Cardiac septum (tissue), 1 donor: ENCODE data around the gene ASCL5. TPM values are rescaled to one million over a fixed set of nuclear protein-coding genes. Genes with fewer than 3 reads are reported as not detected.
"Not testable (repeated sequence)": the region's sequence is repeated elsewhere in the genome, so short reads cannot be mapped to it uniquely, and the experiment has no call there.

Source experiments
- DNase-seq: peaks from one replicate; pipeline ENCODE4 v3.0.0-alpha.2; 2020; ENCODE audit warnings: low spot score
- intact Hi-C: fragments of 100-400 bp; cut with DNase I; formaldehyde crosslinking; loops from one replicate; pipeline ENCODE4 v1.14.0; 2022
- long read RNA-seq: library from polyadenylated mRNA; unstranded; transcript quantifications from one replicate; pipeline ENCODE4 v2.0.0, GENCODE V29; 2021
- total RNA-seq: library from RNA; stranded (reverse); fragmentation: NEBNext Ultra II Directional; extraction: Animal tissue kit (Norgen Biotek cat#: 25700); gene quantifications from one replicate; pipeline ENCODE4 v1.2.1, GENCODE V29; 2021
- donor health status: DM: no; HTN: no; CAD: no.

Gene ASCL5, protein sequence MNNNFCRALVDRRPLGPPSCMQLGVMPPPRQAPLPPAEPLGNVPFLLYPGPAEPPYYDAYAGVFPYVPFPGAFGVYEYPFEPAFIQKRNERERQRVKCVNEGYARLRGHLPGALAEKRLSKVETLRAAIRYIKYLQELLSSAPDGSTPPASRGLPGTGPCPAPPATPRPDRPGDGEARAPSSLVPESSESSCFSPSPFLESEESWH
- total RNA-seq = not detected
- long read RNA-seq = 0 reads

DNA sequence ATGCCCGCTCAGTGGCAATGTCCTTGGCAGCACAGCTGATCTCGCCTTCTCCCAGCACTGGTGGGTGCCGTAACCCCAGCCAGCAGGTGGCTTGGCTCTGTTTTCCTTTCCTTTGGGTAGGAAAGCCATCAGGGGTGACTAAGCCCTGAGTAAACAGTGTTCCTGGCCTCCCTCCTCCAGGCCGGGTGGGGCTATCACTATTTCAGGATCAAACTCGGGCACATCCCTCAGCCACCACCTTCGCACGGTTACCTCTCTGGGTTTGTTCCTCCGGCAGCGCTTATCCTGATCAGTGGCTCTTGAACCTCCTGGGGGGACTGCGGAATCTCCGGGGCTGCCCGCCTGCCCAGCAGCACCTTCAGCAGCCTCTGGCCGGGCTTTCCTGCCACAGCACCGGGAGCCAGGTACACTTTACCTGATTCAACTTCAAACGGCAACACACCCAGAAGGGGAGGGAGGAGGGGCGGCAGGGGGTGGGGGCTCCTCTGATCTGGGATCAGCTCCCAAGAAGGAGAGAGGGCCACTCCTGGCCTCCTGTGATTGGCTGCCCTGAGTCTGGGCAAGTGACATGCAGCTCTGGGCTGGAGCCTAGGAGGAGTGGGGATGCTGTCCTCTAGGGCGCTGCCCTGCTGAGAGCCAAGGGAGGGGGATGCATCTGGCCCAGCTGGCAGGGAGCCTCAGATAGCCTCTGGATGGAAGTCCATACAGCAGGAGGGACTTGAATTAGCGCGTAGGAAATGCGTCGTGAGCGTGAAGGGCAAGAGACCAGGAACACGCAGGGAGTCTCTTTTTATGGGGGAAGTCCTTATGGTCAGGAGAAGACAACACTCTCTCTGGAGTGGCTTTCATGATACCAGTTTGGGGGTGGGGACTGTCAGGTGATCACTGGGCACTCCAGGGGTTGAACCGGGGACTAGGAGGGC, at the start of gene ASCL5:
ASCL5 (minus strand) TSS at position 353 of the 923 bp plus-strand sequence. CDS start 11,812 bp downstream, outside the sequence.
- DNase-seq = no peak
- intact Hi-C loops = no loop called here

- peak; percentile 7 for DNase-seq
- intact Hi-C loops = no loop called here
Measured at GRCh38 chr1:201175820-201176500, 49.0 kb upstream of the ASCL5 start.

GRCh38 chr1:201173736-201174135, 46.8 kb upstream of the ASCL5 start:
- intact Hi-C loops = loop anchor here (1.0 kb wide), 1 partner anchor 22 kb away; no protein-coding TSS in a partner anchor
- DNase-seq = no peak

- intact Hi-C loops = loop anchor here (1.0 kb wide), 1 partner anchor 22 kb away; no protein-coding TSS in a partner anchor
- peak; percentile 53 for DNase-seq
Measured at GRCh38 chr1:201172999-201173610, 46.1 kb upstream of the ASCL5 start.

GRCh38 chr1:201172326-201172725, 45.3 kb upstream of the ASCL5 start:
- peak; percentile 12 for DNase-seq
- intact Hi-C loops = no loop called here

DNA sequence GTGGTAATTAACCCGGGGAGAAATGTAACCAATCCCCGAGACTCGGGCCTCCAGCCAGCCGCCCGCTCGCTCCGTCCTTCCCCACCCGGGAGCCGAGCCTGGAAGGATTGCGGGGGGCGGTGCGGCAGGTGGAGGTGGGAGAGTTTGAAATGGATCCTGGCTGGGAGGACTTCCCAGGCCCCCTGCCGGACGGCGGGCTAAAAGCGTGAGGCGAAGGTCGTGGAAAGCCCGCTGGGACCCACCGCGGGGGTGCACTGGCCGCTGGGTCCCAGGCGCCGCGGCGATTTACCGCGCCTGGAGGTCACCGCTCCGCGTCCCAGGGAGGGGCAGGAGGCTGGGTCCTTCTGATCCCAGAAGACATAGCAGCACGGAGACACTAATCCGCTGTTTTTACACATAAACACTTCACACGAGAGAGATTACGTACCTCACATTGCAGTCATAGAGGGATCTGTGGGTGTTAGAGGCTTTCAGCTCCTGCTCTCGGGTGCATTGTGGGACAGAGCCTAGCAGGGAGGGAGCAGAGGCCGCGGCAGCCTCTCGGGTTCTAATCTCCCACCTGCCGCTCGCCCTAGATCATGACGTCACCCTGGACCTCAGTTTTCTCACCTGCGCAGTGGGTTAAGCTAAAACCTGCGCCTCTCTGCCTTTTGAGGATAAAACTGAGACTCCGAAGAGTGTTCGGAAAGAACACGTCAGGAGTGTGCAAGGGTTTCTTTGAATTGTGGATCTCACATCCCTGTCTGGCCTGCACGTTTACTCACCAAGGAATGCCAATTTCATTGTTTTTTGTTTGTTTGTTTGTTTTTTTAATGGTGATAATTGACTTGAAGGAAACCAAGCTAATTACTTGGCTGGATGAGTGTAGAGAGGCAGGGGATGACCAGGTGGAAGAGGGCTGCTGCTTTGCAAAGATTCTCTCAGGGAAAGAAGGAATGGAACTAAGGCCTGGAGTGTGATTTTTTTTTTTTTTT, 44.4 kb upstream of the ASCL5 start:
- intact Hi-C loops = no loop called here
- DNase-seq = peak; percentile 76

DNA sequence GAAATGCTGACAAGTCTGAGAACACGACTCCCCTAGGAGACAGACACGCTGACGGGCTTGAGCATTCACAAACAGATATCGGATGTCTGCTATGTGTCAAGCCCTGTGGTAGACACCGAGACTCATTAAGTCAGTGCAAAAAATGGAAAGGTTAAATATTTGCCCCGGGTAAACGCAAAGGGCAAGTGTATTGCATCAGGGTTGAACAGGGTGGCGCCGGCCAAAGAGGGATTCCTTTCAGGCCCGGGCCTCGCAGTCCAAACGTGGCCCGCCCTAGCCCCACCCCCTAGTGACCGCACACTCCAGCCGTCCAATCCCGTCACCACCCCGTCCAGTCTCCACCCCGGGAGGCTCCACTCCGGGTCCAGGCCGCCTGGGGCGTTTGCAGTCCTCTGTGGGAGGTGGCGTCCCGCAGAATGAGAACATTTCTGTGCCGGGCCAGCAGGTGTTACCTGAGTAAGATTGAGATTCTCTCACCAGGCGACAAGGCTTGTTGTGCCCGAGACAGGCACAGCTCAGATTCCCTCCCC, 43.6 kb upstream of the ASCL5 start:
- intact Hi-C loops = no loop called here
- DNase-seq = peak; percentile 98

- intact Hi-C loops = no loop called here
- DNase-seq = no peak
Measured at GRCh38 chr1:201169971-201170532, 43.1 kb upstream of the ASCL5 start.

GRCh38 chr1:201169203-201169602, 42.2 kb upstream of the ASCL5 start:
- intact Hi-C loops = no loop called here
- DNase-seq = peak; percentile 12

GRCh38 chr1:201167041-201167991, 40.3 kb upstream of the ASCL5 start:
- intact Hi-C loops = no loop called here
- DNase-seq = peak; percentile 68

GRCh38 chr1:201164645-201165044, 37.7 kb upstream of the ASCL5 start:
- intact Hi-C loops = no loop called here
- peak; percentile 12 for DNase-seq

DNA sequence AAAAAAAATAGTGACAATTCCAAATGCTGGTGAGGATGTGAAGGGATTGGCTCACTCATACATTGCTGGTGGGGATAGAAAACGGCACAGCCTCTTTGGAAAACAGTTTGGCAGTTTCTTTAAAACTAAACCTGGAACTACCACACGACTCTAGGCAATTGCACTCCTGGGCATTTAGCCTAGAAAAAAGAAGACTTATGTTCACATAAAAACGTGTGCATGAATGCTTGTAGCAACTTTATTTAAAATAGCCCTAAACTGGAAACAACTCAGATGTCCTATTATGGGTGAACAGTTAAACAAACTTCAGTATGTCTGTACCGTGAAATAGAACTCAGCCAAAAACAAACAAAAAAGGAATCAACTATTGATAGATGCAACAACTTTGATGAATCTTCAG, 36.7 kb upstream of the ASCL5 start:
- intact Hi-C loops = no loop called here

DNA sequence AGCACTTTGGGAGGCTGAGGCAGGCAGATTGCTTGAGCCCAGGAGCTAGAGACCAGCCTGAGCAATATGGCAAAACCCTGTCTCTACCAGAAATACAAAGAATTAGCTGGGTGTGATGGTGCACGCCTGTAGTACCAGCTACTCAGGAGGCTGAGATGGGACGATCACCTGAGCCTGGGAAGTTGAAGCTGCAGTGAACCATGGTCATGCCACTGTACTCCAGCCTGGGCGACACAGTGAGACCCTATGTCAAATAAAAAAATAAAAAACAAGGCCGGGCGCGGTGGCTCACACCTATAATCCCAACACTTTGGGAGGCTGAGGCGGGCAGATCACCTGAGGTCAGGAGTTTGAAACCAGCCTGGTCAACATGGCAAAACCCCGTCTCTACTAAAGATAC, 36.1 kb upstream of the ASCL5 start:
- intact Hi-C loops = not testable (repeated sequence)
- DNase-seq = peak; percentile 54

More for the DNA sequence above, 36.7 kb upstream of the ASCL5 start:
- DNase-seq = no peak

DNA sequence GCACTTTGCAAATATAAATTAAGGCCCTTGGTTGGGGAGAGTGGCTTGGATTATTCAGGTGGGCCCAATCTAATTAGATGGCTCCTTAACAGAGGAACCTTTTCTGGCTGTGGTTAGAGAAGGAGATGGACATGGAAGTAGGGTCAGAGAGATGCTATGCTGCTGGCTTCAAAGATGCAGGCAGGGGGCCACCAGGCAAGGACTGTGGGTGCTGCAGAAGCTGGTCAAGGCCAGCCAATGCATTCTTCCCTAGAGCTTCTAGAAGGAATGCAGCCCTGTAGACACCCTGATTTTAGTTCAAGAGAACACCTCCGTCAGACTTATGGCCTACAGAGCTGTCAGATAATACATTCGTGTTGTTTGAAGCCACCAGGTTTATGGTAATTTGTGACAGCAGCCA, 31.0 kb upstream of the ASCL5 start:
- intact Hi-C loops = no loop called here
- DNase-seq = peak; percentile 47

GRCh38 chr1:201156819-201157218, 29.8 kb upstream of the ASCL5 start:
- DNase-seq = no peak
- intact Hi-C loops = no loop called here

GRCh38 chr1:201156346-201156745, 29.4 kb upstream of the ASCL5 start:
- DNase-seq = no peak
- intact Hi-C loops = no loop called here

DNA sequence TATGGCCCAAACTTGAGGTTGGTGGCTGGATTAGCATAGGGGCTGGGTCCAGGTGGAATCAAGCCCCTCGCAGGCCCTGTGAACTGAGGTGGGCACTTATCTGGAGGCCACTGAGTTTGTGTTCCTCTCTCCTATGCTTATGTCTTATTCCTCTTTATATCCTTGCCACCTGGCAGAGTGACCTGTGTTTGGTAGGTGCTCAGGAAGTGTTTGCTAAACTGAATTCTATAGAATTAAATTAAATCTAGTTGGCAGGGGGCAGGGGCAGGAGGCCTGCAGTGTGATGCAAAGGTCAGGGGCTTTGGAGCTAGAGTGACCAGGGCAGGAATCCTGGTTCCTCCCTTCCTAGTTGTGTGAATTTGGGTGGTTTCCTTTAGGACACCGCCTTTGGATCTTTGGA, 28.4 kb upstream of the ASCL5 start:
- intact Hi-C loops = no loop called here
- peak; percentile 5 for DNase-seq
